ENCODE measurements around the gene HDDC2.

HDDC2 gene

GRCh38 chr6:125316621-125317020 is 14.9 kb upstream of the HDDC2 start:
- TF ChIP-seq EZH2 (optimal IDR thresholded peaks at IDR 0.05; ENCODE audit: low read depth, low read length) (no peak), CTCF (IDR thresholded peaks at IDR 0.05; ENCODE audit: low read length) (no peak), EZH2phosphoT487 (IDR thresholded peaks at IDR 0.05; ENCODE audit: low read length) (no peak)
- Histone ChIP-seq H3K9me3 (replicated peaks; ENCODE audit: insufficient read depth, low read length) (no peaks in the 10 kb centered on the region), H3K4me2 (ENCODE audit: low read depth, low read length) (no peak overlapping the region), H3K36me3 (replicated peaks; ENCODE audit: insufficient read depth, low read length) (no peaks in the 10 kb centered on the region), H3F3A (ENCODE audit: insufficient read depth, low read length) (no peaks in the 10 kb centered on the region), H3K4me1 (ENCODE audit: low read length) (no peaks in the 10 kb centered on the region), H3K4me3 (ENCODE audit: low read length) (no peak overlapping the region), H3K27ac (ENCODE audit: low read length) (no peak overlapping the region), H3K79me2 (ENCODE audit: low read length) (no peaks in the 10 kb centered on the region), H3K9me2 (replicated peaks; ENCODE audit: insufficient read depth, low read length) (no peaks in the 10 kb centered on the region), H2AFZ (ENCODE audit: low read length) (no peak overlapping the region), H3K27me3 (replicated peaks; ENCODE audit: insufficient read depth, low read length) (no peaks in the 10 kb centered on the region), H3K9ac (ENCODE audit: low read length) (no peak overlapping the region), H4K20me1 (ENCODE audit: insufficient read depth, low read length) (no peaks in the 10 kb centered on the region)
- no peak for DNase-seq

GRCh38 chr6:125315548-125315947 is 13.8 kb upstream of the HDDC2 start:
- TF ChIP-seq EZH2 (optimal IDR thresholded peaks at IDR 0.05; ENCODE audit: low read depth, low read length) (no peak), EZH2phosphoT487 (IDR thresholded peaks at IDR 0.05; ENCODE audit: low read length) (no peak), CTCF (IDR thresholded peaks at IDR 0.05; ENCODE audit: low read length) (no peak)
- no peak overlapping the region for H3K27ac ChIP-seq (ENCODE audit: low read length)
- no peaks in the 10 kb centered on the region for H3K36me3 ChIP-seq (replicated peaks; ENCODE audit: insufficient read depth, low read length)

GRCh38 chr6:125314009-125314581 is 12.3 kb upstream of the HDDC2 start:
- TF ChIP-seq CTCF (IDR thresholded peaks at IDR 0.05; ENCODE audit: low read length): peak; percentile 92
- TF ChIP-seq EZH2 (optimal IDR thresholded peaks at IDR 0.05; ENCODE audit: low read depth, low read length): no peak
- no peaks in the 10 kb centered on the region for H3F3A ChIP-seq (ENCODE audit: insufficient read depth, low read length)
- no peak overlapping the region for H3K4me3 ChIP-seq (ENCODE audit: low read length)
- no peaks in the 10 kb centered on the region for H3K36me3 ChIP-seq (replicated peaks; ENCODE audit: insufficient read depth, low read length)
- no peaks in the 10 kb centered on the region for H3K27me3 ChIP-seq (replicated peaks; ENCODE audit: insufficient read depth, low read length)
- H2AFZ ChIP-seq (ENCODE audit: low read length): no peak overlapping the region
- DNase-seq: peak; percentile 63
- no peaks in the 10 kb centered on the region for H3K4me1 ChIP-seq (ENCODE audit: low read length)
- H3K9ac ChIP-seq (ENCODE audit: low read length): no peak overlapping the region
- H4K20me1 ChIP-seq (ENCODE audit: insufficient read depth, low read length): no peaks in the 10 kb centered on the region
- no peak overlapping the region for H3K4me2 ChIP-seq (ENCODE audit: low read depth, low read length)
- H3K9me2 ChIP-seq (replicated peaks; ENCODE audit: insufficient read depth, low read length): no peaks in the 10 kb centered on the region
- H3K9me3 ChIP-seq (replicated peaks; ENCODE audit: insufficient read depth, low read length): no peaks in the 10 kb centered on the region
- H3K27ac ChIP-seq (ENCODE audit: low read length): no peak overlapping the region
- no peaks in the 10 kb centered on the region for H3K79me2 ChIP-seq (ENCODE audit: low read length)

More at GRCh38 chr6:125315548-125315947, 13.8 kb upstream of the HDDC2 start:
- no peak overlapping the region for H3K4me3 ChIP-seq (ENCODE audit: low read length)
- H2AFZ ChIP-seq (ENCODE audit: low read length): no peak overlapping the region
- H4K20me1 ChIP-seq (ENCODE audit: insufficient read depth, low read length): no peaks in the 10 kb centered on the region
- H3K4me2 ChIP-seq (ENCODE audit: low read depth, low read length): no peak overlapping the region
- no peaks in the 10 kb centered on the region for H3K9me3 ChIP-seq (replicated peaks; ENCODE audit: insufficient read depth, low read length)
- no peaks in the 10 kb centered on the region for H3K27me3 ChIP-seq (replicated peaks; ENCODE audit: insufficient read depth, low read length)
- H3K9me2 ChIP-seq (replicated peaks; ENCODE audit: insufficient read depth, low read length): no peaks in the 10 kb centered on the region
- no peak for DNase-seq
- H3F3A ChIP-seq (ENCODE audit: insufficient read depth, low read length): no peaks in the 10 kb centered on the region
- H3K9ac ChIP-seq (ENCODE audit: low read length): no peak overlapping the region
- no peaks in the 10 kb centered on the region for H3K4me1 ChIP-seq (ENCODE audit: low read length)
- H3K79me2 ChIP-seq (ENCODE audit: low read length): no peaks in the 10 kb centered on the region
